Posterior vena cava (tissue), 2 donors: ENCODE results near the gene ALOX15. TPM values are rescaled to one million over a fixed set of nuclear protein-coding genes. Genes with fewer than 3 reads are reported as not detected.
A peak's percentile ranks its signal among the peaks of the same experiment; 100 is the strongest.

Source experiments
- DNase-seq: peaks from one replicate; pipeline ENCODE4 v3.0.0-alpha.2; 2020; ENCODE audit warnings: low spot score
- intact Hi-C, 2 donors: fragments of 100-400 bp; cut with DNase I; formaldehyde crosslinking; loops; one replicate each; pipeline versions ENCODE4 v1.14.1 to v1.14.2; 2022 to 2023
- total RNA-seq, 2 donors: library from RNA; stranded (reverse); fragmentation: NEBNext Ultra II Directional; extraction: Animal tissue kit (Norgen Biotek cat#: 25700); gene quantifications; one replicate each; pipeline ENCODE4 v1.2.1, GENCODE V29; 2021
- donor health status: DM: yes; HTN: yes; CAD: no.
- donor health status: DM: yes; HTN: yes; CAD: no.

The ALOX15 gene
- total RNA-seq, 2 donors from 2014 or later = not detected

DNA sequence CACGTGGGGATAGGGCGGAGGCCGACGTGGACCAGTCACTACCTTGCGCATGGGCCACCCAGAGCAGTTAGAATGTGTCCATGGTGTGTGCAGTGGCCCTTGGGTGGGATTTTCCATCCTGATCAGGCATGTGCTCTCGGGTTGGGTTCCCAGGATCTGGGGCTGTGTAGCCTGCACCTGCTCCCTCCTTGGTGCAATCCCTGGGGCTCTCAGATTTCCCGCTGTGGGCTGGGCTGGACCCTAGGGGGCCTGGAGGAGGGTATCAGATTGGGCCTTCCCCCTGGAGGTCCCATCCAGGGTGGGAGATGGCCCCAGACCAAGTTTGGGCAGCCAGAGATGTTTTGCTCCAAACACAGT is 55.9 kb downstream of the ALOX15 start:
- DNase-seq = no peak
- intact Hi-C loops = no loop called here

DNA sequence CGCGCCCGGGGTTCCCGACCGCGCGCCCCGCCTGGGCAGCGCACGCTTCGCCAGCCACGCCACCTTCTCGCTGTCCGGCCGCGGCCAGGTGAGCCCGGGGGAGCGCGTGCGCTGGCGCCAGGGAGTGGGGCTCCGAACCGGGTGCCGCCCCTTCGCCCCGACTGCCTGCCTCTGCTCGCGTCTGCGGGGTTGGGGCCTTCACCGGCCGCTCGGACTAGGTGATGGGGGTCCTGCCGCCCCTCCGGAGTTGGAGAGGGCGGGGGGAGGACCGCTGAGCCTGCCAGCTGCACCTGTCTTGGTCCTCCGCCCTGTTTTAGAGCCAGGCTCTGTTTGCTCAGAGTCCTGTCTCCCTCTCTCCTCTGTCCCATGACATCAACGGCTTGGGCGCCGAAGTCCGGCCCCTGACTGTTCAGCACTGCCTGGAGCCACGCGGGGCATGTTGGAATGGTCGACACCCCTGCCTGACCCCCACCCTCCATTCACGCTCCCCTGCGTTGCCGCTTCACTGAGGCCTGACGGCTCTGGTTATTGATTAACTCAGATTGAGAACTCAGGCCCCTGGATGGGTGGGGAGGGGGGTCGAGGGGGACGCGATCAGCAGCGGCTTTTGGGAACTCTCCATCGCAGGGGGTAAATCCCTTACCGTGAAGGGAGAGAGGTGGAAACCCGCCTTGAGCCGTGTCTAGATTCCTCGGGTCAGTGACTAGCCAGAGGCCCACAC is 56.4 kb downstream of the ALOX15 start:
- intact Hi-C loops = no loop called here
- peak; percentile 65 for DNase-seq

DNA sequence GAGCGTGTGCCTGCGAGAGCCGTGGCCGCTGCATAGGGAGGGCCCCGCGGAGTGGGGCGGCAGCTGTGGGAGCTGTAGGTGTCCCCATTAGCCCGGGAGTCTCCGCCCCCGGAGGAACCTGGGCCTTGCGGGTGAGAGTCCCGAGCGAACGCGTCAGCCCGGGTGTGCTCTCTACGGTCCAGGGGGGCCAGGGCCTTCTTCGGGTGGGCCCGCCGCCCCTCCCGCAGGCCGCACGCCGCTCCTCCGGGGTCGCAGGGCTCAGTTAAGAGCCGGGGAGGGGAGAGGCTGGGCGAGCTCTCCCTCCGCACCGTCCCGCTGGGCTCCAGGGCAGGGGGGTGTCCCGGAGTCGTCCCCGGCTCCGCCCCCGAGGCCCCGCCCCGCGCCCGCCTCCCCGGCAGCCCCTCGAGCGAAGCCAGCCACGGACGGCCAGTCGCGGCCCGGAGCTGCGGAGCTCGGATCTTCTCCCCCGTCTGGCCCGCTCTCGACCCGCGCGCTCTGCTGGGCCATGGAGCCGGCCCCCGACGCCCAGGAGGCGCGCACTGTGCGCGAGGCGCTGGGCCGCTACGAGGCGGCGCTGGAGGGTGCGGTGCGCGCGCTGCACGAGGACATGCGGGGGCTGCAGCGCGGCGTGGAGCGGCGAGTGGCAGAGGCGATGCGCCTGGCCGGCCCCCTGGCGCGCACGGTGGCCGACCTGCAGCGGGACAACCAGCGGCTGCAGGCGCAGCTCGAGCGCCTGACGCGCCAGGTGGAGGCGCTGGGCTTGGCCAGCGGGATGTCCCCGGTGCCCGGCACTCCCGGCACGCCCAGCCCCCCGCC is 57.2 kb downstream of the ALOX15 start, which contains the start of gene SMTNL2:
TSS of gene SMTNL2 (plus strand) at position 429 of the 816 bp plus-strand sequence. CDS start at position 506, 77 bp downstream.
- no peak for DNase-seq
- intact Hi-C loops = no loop called here

DNA sequence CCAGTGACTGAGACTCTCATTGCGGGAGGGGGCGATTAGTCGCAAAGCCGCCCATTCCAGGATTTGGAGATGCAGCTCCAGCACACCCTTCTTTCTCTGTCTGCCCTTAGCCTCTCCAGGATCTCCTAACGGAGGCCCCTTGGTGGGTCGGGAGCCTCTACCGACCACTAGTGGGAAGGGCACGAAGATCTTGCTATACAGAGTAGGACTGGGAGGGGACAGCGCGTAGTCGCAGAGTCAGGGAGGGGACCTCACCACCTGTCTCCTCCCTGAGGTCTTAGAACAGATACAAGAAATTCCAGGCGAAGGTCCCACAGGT is 57.7 kb downstream of the ALOX15 start:
- no peak for DNase-seq

DNA sequence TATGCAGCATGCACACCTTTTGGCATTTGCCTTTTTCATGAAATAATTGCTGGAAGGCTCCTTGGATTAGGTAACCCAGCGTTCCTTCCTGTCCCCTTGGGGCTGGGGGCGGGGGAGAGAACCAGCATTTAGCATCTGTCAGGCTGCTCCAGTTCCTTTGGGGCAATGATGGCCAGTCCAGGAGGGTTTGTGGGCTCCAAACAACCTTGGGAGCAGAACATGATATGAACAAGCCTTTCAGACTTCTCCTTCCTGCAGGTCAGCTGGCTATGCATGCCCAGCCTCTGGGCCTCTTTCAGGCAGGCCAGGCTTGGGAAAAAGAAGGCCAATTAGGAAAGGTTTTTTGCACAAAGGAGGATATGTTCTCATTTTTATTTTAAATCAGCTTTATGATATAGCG is 58.3 kb downstream of the ALOX15 start:
- intact Hi-C loops = no loop called here
- DNase-seq = no peak

More for the DNA sequence above, 57.7 kb downstream of the ALOX15 start:
- intact Hi-C loops = no loop called here

DNA sequence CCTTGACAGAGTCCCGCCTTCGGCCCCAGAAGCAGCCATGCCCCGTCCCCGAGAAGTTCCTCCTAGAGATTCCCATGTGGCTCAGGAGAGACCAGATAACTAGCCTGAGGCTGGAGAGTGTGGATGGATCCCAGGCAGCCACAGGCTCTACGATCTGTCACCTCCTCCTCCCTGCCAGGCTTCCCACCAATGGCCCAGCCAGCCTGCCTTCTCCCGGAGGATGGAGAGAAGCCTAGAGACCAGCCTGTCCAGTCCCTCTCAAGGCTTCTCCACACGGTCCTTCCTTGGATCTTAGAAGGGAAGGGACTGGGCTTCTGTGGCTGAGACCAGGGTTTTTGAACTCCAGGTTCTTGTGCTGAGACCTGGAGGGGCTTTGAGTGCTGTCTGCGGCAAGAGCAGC is 58.8 kb downstream of the ALOX15 start:
- intact Hi-C loops = no loop called here
- no peak for DNase-seq

DNA sequence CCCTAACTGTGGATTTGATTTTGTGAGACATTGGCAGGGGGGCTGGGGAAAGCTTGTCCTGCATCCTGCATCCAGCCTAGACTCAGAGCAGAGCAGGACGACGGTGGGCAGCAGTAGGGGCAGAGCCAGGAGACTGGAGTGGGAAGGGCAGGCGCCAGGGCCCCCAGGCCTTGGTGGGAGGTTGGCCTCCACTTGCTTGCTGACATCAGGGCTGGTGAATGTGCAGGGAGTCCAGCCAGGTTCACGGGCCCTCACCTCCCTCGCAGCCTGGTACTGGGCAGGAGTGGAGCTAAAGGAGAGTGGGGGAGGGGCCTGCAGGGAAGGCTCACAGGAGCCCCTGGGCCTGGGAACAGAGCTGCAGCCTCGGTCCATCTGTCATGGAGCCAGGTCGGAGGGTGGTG is 59.4 kb downstream of the ALOX15 start:
- intact Hi-C loops = no loop called here
- DNase-seq = no peak

Other genes with a start within 250 kb of the ALOX15 start
- under 1 TPM; 0.24 to 0.32 TPM for gene SPNS3, start 207.7 kb downstream of the ALOX15 start, total RNA-seq
- 10 to 100 TPM; 16.2 to 20.9 TPM for gene SPNS2, start 142.8 kb downstream of the ALOX15 start, total RNA-seq
- 10 to 100 TPM; 37.9 to 41.0 TPM for gene MYBBP1A, start 86.3 kb downstream of the ALOX15 start, total RNA-seq
- not detected for gene GGT6, start 81.1 kb downstream of the ALOX15 start, total RNA-seq
- gene SMTNL2, start 57.1 kb downstream of the ALOX15 start, total RNA-seq = 1 to 10 TPM; 2.0 to 3.0 TPM
- 10 to 100 TPM; 33.3 to 37.8 TPM for gene PELP1, start 62.5 kb upstream of the ALOX15 start, total RNA-seq
- gene ARRB2, start 69.0 kb upstream of the ALOX15 start, total RNA-seq = 10 to 100 TPM; 50.7 to 63.8 TPM
- 10 to 100 TPM in 1 of 2 donors, 1 to 10 TPM in 1; 10.0 to 10.8 TPM for gene MED11, start 89.8 kb upstream of the ALOX15 start, total RNA-seq
- 1 to 10 TPM; 1.1 to 1.2 TPM for gene ZMYND15, start 98.2 kb upstream of the ALOX15 start, total RNA-seq
- gene CXCL16, start 98.2 kb upstream of the ALOX15 start, total RNA-seq = 10 to 100 TPM; 14.8 to 20.4 TPM
- gene TM4SF5, start 130.2 kb upstream of the ALOX15 start, total RNA-seq = not detected
- gene VMO1, start 144.7 kb upstream of the ALOX15 start, total RNA-seq = 1 to 10 TPM; 2.1 to 3.4 TPM
- gene GLTPD2, start 147.3 kb upstream of the ALOX15 start, total RNA-seq = not detected
- gene PSMB6, start 154.5 kb upstream of the ALOX15 start, total RNA-seq = 100 to 1,000 TPM in 1 of 2 donors, 10 to 100 TPM in 1; 87.5 to 103 TPM
- gene PLD2, start 165.5 kb upstream of the ALOX15 start, total RNA-seq = 10 to 100 TPM; 22.2 to 30.3 TPM
- 10 to 100 TPM; 53.3 to 67.0 TPM for gene MINK1, start 191.7 kb upstream of the ALOX15 start, total RNA-seq